Measurements from ENCODE around the gene CENPT. TPM values are rescaled to one million over a fixed set of nuclear protein-coding genes. Genes with fewer than 3 reads are reported as not detected.
A peak's percentile ranks its signal among the peaks of the same experiment; 100 is the strongest.

CENPT gene
- total RNA-seq, 2 experiments from 2014 or later: 55.4 to 85.3 TPM

GRCh38 chr16:67874372-67874771, 26.9 kb upstream of the CENPT start:
- Histone ChIP-seq H3K4me3 (ENCODE audit: low read depth, low read length, poor library complexity, severe bottlenecking) (peak overlapping the region; percentile 95), H2AFZ (ENCODE audit: low read length) (no peak overlapping the region), H3K4me2 (ENCODE audit: low read length) (peak overlapping the region; percentile 83), H3K4me1 (ENCODE audit: insufficient read depth, low read length, poor library complexity, severe bottlenecking) (peaks cover 23% of the 10 kb centered on the region), H3K9me2 (ENCODE audit: insufficient read depth, low read length) (no peaks in the 10 kb centered on the region), H3K79me2 (ENCODE audit: insufficient read depth, low read depth, low read length) (peaks cover 29% of the 10 kb centered on the region), H3K36me3 (ENCODE audit: insufficient read depth, low read length) (peaks cover 69% of the 10 kb centered on the region), H3K27ac (ENCODE audit: low read depth, low read length, poor library complexity, severe bottlenecking) (no peak overlapping the region), H4K20me1 (ENCODE audit: insufficient read depth, low read length) (no peaks in the 10 kb centered on the region), H3K9me3 (ENCODE audit: low read length) (no peaks in the 10 kb centered on the region)
- intact Hi-C loops (cut with micrococcal nuclease; ENCODE audit: unreplicated experiment): no loop called here
- no TSS peak for BruUV-seq (replicated peaks)
- TF ChIP-seq, protein P1, sequence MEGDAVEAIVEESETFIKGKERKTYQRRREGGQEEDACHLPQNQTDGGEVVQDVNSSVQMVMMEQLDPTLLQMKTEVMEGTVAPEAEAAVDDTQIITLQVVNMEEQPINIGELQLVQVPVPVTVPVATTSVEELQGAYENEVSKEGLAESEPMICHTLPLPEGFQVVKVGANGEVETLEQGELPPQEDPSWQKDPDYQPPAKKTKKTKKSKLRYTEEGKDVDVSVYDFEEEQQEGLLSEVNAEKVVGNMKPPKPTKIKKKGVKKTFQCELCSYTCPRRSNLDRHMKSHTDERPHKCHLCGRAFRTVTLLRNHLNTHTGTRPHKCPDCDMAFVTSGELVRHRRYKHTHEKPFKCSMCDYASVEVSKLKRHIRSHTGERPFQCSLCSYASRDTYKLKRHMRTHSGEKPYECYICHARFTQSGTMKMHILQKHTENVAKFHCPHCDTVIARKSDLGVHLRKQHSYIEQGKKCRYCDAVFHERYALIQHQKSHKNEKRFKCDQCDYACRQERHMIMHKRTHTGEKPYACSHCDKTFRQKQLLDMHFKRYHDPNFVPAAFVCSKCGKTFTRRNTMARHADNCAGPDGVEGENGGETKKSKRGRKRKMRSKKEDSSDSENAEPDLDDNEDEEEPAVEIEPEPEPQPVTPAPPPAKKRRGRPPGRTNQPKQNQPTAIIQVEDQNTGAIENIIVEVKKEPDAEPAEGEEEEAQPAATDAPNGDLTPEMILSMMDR (conservative IDR thresholded peaks at IDR 0.05; ENCODE audit: low read length): no peak
- no peak for TF ChIP-seq EZH2phosphoT487 (IDR thresholded peaks at IDR 0.05; ENCODE audit: borderline replicate concordance, low read depth, low read length)
- POLR2A ChIA-PET: interaction anchor here (1.2 kb wide), 2 partner anchors 26 to 29 kb away, joined by 3 to 4 read pairs; no protein-coding TSS in a partner anchor
- DNase-seq (ENCODE audit: low spot score): no peak
- CTCF ChIA-PET (ENCODE audit: unreplicated experiment): interaction anchor here (0.6 to 1.3 kb wide), 2 partner anchors 29 to 31 kb away, joined by 3 read pairs; no protein-coding TSS in a partner anchor

- peak overlapping the region; percentile 48 for H3K27ac ChIP-seq (ENCODE audit: low read depth, low read length, poor library complexity, severe bottlenecking)
- no peak for TF ChIP-seq EZH2phosphoT487 (IDR thresholded peaks at IDR 0.05; ENCODE audit: borderline replicate concordance, low read depth, low read length)
- TF ChIP-seq, protein P1 (conservative IDR thresholded peaks at IDR 0.05; ENCODE audit: low read length): no peak
- ChIA-PET POLR2A (interaction anchor here (0.6 to 1.2 kb wide), 4 partner anchors 11 to 138 kb away, joined by 3 to 4 read pairs (median 4); no protein-coding TSS in a partner anchor), CTCF (ENCODE audit: unreplicated experiment) (interaction anchor here (0.6 to 1.3 kb wide), 2 partner anchors 26 to 30 kb away, joined by 3 read pairs; no protein-coding TSS in a partner anchor)
- DNase-seq (ENCODE audit: low spot score): peak; percentile 20
- H3K36me3 ChIP-seq (ENCODE audit: insufficient read depth, low read length): peaks cover 68% of the 10 kb centered on the region
- peaks cover 23% of the 10 kb centered on the region for H3K4me1 ChIP-seq (ENCODE audit: insufficient read depth, low read length, poor library complexity, severe bottlenecking)
- intact Hi-C loops (cut with micrococcal nuclease; ENCODE audit: unreplicated experiment): no loop called here
- H3K4me2 ChIP-seq (ENCODE audit: low read length): peak overlapping the region; percentile 83
- BruUV-seq (replicated peaks): TSS peak; percentile 12
- peaks cover 29% of the 10 kb centered on the region for H3K79me2 ChIP-seq (ENCODE audit: insufficient read depth, low read depth, low read length)
- H3K9me2 ChIP-seq (ENCODE audit: insufficient read depth, low read length): no peaks in the 10 kb centered on the region
- peak overlapping the region; percentile 66; the same call in 1 of the 2 replicates for H2AFZ ChIP-seq (ENCODE audit: low read length)
- peak overlapping the region; percentile 95 for H3K4me3 ChIP-seq (ENCODE audit: low read depth, low read length, poor library complexity, severe bottlenecking)
- H4K20me1 ChIP-seq (ENCODE audit: insufficient read depth, low read length): no peaks in the 10 kb centered on the region
- H3K9me3 ChIP-seq (ENCODE audit: low read length): no peaks in the 10 kb centered on the region
These were observed 26.2 kb upstream of the CENPT start for GRCh38 chr16:67873435-67874370.
